GM12878 (cell line): Measurements from ENCODE around the gene TAF3.
A peak's percentile ranks its signal among the peaks of the same experiment; 100 is the strongest.

ENCODE experiments used
- CTCF ChIP-seq, 3 experiments: IDR thresholded peaks in 2 of 3; conservative IDR thresholded peaks in 1 of 3; 2 replicates each; pipeline ENCODE4 v1.5.1; 2011; ENCODE audit warnings: low read depth in 3 of 3, low read length in 3 of 3, mild to moderate bottlenecking in 3 of 3, control low read depth in 2 of 3, moderate library complexity in 2 of 3, inconsistent platforms in 1 of 3, mixed read lengths in 1 of 3; ENCODE audit not compliant: control insufficient read depth in 2 of 3, insufficient read depth in 1 of 3; ENCODE audit errors: extremely low read depth in 1 of 3
- JUND ChIP-seq: IDR thresholded peaks from 2 replicates; pipeline ENCODE4 v1.6.1; 2012; ENCODE audit warnings: low read depth, mild to moderate bottlenecking, low read length, improper control_type of control experiment, moderate library complexity
- KAT2A ChIP-seq: conservative IDR thresholded peaks from 2 replicates; pipeline ENCODE4 v1.6.1; 2011; ENCODE audit warnings: low read depth, low read length; ENCODE audit not compliant: control insufficient read depth
- MTA3 ChIP-seq: IDR thresholded peaks from 2 replicates; pipeline ENCODE4 v1.6.1; 2012; ENCODE audit warnings: low read length, inconsistent platforms, borderline replicate concordance
- NR2C2 ChIP-seq: IDR thresholded peaks from 2 replicates; pipeline ENCODE4 v1.6.1; 2011; ENCODE audit warnings: borderline replicate concordance, low read depth; ENCODE audit not compliant: control insufficient read depth, insufficient read length
- POLR2A ChIP-seq: IDR thresholded peaks from 2 replicates; pipeline ENCODE4 v1.6.1; 2011; ENCODE audit warnings: low read depth, mild to moderate bottlenecking, low read length
- POLR2AphosphoS2 ChIP-seq: IDR thresholded peaks from 2 replicates; pipeline ENCODE4 v1.6.1; 2011; ENCODE audit warnings: low read depth, mild to moderate bottlenecking, low read length, improper control_type of control experiment, moderate library complexity
- SMARCA5 ChIP-seq: fragments of 450-650 bp; IDR thresholded peaks from 2 replicates; pipeline ENCODE4 v1.6.1; 2017; ENCODE audit warnings: mild to moderate bottlenecking
- ZNF274 ChIP-seq: IDR thresholded peaks from one replicate; pipeline ENCODE4 v1.8.0; 2011; ENCODE audit not compliant: insufficient read length, insufficient read depth

- TF ChIP-seq CTCF (IDR thresholded peaks at IDR 0.05 in 2 of 3, conservative IDR thresholded peaks at IDR 0.05 in 1 of 3; ENCODE audit: control insufficient read depth in 2 of 3, extremely low read depth in 1 of 3, insufficient read depth in 1 of 3, low read depth in 3 of 3, low read length in 3 of 3) (0 out of 6 replicates have a peak, but pooled peaks of 1 of the 3 experiments have one; percentile 7), KAT2A (no peak), POLR2A (no peak), MTA3 (no peak), SMARCA5 (no peak), ZNF274 (no peak), JUND (no peak), NR2C2 (no peak), POLR2AphosphoS2 (no peak)
Measured at GRCh38 chr10:7813481-7813880, 4.8 kb upstream of the TAF3 start.
